HG03066 (cell line): Measurements from ENCODE around the gene KLHL6.
"Not testable (repeated sequence)": the region's sequence is repeated elsewhere in the genome, so short reads cannot be mapped to it uniquely, and the experiment has no call there.

ENCODE experiments used
- ATAC-seq: cut with Tn5 transposase; IDR thresholded peaks from one replicate; pipeline ENCODE4 v1.9.1; 2021; ENCODE audit warnings: low read depth; ENCODE audit not compliant: unreplicated experiment

Gene KLHL6

GRCh38 chr3:183490211-183490601, 65.3 kb downstream of the KLHL6 start:
- no peak for ATAC-seq

GRCh38 chr3:183489455-183490210, 65.9 kb downstream of the KLHL6 start:
- ATAC-seq = no peak

- no peak for ATAC-seq
Observed at GRCh38 chr3:183488343-183488742, 67.2 kb downstream of the KLHL6 start.

GRCh38 chr3:183487896-183488295, 67.6 kb downstream of the KLHL6 start:
- ATAC-seq = no peak

GRCh38 chr3:183487016-183487415, 68.5 kb downstream of the KLHL6 start:
- ATAC-seq = no peak

- no peak for ATAC-seq
Observed at GRCh38 chr3:183486472-183486871, 69.0 kb downstream of the KLHL6 start.

GRCh38 chr3:183485585-183485984, 69.9 kb downstream of the KLHL6 start:
- no peak for ATAC-seq

GRCh38 chr3:183485093-183485492, 70.4 kb downstream of the KLHL6 start:
- no peak for ATAC-seq

- no peak for ATAC-seq
Observed at GRCh38 chr3:183484431-183485075, 71.0 kb downstream of the KLHL6 start.

GRCh38 chr3:183481582-183481981, 73.9 kb downstream of the KLHL6 start:
- ATAC-seq = no peak

- ATAC-seq = no peak
Observed at GRCh38 chr3:183478501-183478900, 77.0 kb downstream of the KLHL6 start.

- no peak for ATAC-seq
Observed at GRCh38 chr3:183477801-183478456, 77.6 kb downstream of the KLHL6 start.

GRCh38 chr3:183475764-183476162, 79.7 kb downstream of the KLHL6 start:
- ATAC-seq = not testable (repeated sequence)

- no peak for ATAC-seq
Observed at GRCh38 chr3:183475016-183475763, 80.3 kb downstream of the KLHL6 start.

GRCh38 chr3:183473969-183474368, 81.5 kb downstream of the KLHL6 start:
- ATAC-seq = no peak

GRCh38 chr3:183472155-183472554, 83.4 kb downstream of the KLHL6 start:
- ATAC-seq = no peak

- ATAC-seq = no peak
Observed at GRCh38 chr3:183468424-183468823, 87.1 kb downstream of the KLHL6 start.

GRCh38 chr3:183466575-183466974, 88.9 kb downstream of the KLHL6 start:
- no peak for ATAC-seq

GRCh38 chr3:183465710-183466109, 89.8 kb downstream of the KLHL6 start:
- not testable (repeated sequence) for ATAC-seq

- ATAC-seq = no peak
Observed at GRCh38 chr3:183464480-183464879, 91.0 kb downstream of the KLHL6 start.
